GM12874 (cell line): ENCODE data around the gene DIS3.

Source experiments
- TF ChIP-seq, protein P1 (sequence below): IDR thresholded peaks from 2 replicates; pipeline ENCODE4 v1.5.1; 2011; ENCODE audit warnings: low read depth, mild to moderate bottlenecking, control low read depth, low read length, moderate library complexity; ENCODE audit not compliant: insufficient read depth

The DIS3 gene

DNA sequence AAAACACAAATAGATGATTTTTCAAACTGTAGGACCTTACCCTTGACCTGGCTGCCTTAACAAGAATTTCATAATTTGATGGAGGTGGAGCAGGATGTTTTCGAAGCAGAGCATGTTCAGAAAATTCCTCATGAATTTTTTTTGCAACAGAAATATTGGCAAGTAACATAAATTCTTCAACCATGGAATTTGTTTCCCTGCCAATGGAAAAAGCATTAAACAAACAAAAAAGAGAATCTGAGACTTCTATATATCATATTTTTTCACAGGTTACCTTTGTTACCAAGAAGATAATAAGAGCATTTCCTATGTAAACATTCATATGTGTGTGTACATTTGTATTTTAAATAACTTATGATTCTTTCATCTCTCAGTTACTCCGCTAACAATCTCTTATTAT lies 18.3 kb downstream of the DIS3 start:
- TF ChIP-seq, protein P1, sequence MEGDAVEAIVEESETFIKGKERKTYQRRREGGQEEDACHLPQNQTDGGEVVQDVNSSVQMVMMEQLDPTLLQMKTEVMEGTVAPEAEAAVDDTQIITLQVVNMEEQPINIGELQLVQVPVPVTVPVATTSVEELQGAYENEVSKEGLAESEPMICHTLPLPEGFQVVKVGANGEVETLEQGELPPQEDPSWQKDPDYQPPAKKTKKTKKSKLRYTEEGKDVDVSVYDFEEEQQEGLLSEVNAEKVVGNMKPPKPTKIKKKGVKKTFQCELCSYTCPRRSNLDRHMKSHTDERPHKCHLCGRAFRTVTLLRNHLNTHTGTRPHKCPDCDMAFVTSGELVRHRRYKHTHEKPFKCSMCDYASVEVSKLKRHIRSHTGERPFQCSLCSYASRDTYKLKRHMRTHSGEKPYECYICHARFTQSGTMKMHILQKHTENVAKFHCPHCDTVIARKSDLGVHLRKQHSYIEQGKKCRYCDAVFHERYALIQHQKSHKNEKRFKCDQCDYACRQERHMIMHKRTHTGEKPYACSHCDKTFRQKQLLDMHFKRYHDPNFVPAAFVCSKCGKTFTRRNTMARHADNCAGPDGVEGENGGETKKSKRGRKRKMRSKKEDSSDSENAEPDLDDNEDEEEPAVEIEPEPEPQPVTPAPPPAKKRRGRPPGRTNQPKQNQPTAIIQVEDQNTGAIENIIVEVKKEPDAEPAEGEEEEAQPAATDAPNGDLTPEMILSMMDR = no peak

DNA sequence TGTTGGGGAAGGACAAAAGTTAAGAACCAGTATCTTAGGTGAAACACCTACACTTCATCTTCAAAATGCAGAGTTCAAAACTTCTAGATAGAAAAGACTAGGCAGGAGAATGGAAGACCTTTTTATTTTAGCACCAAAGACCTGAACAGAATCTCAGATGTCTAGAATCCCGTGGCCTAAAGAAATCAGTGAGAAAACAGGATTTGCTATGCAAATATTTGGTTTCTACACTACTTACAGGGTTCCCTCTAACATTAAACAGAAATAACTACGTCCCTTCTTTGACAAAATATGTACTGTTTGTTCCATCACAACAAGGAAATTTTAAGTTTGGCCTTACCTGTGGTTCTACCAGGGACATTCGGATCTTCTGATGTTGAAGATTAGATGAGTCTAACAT lies 21.5 kb downstream of the DIS3 start:
- TF ChIP-seq, protein P1 = no peak

DNA sequence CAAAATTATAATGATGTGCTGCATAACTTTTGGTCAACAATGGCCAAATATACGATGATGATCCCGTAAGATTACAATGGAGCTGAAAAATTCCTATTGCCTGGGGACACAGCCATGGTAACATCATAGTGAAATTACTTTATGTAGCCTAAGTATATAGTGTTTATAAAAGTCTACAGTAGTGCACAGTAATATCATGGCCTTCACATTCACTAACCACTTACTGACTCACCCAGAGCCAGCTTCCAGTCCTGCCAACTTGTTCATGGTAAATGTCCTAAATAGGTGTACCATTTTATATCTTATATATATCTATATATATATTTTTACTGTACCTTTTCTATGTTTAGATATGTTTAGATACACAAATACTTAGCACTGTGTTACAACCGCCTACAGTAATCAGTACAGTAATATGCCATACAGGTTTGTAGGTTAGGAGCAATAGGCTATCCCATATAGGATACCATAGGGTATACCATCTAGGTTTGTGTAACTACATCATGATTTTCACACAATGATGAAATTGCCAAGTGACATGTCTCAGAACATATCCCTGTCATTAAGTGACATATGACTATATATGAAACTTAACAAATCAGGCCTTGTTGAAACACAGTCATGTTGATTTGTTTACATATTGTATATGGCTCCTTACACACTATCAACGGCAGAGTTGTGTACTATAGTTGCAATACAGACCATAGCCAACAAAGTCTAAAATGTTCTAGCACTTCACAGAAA lies 23.7 kb downstream of the DIS3 start:
- TF ChIP-seq, protein P1 = no peak

DNA sequence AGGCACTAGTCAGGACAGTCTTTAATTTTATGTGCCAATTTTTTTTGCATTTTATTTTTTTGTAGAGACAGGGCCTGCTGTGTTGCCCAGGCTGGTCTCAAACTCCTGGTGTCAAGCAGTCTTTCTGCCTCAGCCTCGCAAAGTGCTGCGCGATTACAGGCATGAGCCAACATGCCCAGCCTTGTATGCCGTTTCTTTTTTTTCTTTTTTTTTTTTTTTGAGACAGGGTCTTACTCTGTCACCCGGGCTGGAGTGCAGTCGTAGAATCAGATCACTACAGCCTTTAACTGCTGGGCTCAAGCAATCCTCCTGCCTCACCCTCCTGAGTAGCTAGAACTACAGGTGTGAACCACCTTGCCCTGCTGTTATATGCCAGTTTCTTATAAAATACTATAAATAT lies 27.6 kb downstream of the DIS3 start:
- TF ChIP-seq, protein P1 = no peak

DNA sequence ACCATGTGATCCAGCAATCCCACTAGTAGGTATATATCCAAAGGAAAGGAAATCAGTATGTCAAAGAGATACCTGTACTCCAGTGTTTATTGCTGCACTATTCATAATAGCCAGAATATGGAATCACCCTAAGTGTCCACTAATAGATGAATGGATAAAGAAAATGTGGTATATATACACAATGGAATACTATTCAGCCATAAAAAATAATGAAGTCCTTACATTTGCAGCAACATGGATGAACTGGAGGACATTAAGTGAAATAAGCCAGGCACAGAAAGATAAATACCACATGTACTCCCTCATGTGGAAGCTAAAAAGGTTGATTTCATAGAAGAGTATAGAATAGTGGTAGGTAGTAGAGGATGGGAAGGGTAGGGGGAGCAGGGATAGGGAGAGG lies 30.5 kb downstream of the DIS3 start:
- TF ChIP-seq, protein P1 = no peak

DNA sequence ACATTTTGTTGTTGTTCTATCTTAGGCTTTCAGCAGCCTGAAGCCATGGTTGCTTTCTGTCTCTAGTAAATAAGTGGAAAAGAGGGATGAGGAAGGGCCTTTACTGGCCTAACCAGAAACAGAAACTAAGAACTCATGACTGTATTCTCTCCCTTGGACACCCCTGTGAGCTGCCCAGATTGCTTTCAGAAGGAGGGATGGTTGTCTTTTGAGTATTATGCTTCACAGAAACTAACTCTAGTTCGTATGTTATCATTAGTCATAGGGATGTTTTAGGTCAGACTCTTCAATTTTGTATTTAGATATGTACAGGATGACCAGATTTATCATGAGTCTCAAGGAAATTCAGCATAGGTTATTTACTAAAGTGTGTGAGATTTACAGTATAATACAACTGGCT lies 36.4 kb downstream of the DIS3 start:
- TF ChIP-seq, protein P1 = no peak

DNA sequence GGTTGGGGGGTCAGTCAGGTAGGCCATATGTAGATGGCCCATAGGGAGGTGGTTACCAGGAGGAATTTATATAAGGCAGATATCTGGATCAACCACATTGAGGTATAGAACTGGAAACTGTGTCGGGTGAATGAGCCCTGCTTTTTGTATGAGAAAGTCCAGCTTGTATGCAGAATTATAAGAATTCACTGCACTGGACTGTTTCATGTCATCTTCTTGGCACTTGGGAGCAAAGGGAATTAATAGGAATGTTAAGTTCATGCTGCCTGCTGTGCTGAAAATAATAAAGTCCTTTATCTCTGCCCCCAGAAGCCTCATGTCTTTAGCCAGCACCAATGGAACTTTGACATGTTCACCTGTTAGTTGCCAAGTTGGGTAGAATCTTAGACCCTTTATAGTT lies 41.7 kb downstream of the DIS3 start:
- TF ChIP-seq, protein P1 = no peak
